SK-N-DZ (cell line): ENCODE measurements around the gene WNT9A.

ENCODE experiments used
- DNase-seq: peaks from one replicate; pipeline ENCODE4 v3.0.0-alpha.2; 2015; ENCODE audit warnings: low spot score

The WNT9A gene

GRCh38 chr1:227954163-227954850 lies 6.6 kb upstream of the WNT9A start:
- DNase-seq = no peak

- DNase-seq = no peak
These were observed 5.3 kb upstream of the WNT9A start for GRCh38 chr1:227953022-227953412.

GRCh38 chr1:227952374-227953021 lies 4.8 kb upstream of the WNT9A start:
- no peak for DNase-seq

- no peak for DNase-seq
These were observed 4.1 kb upstream of the WNT9A start for GRCh38 chr1:227951624-227952373.

- no peak for DNase-seq
These were observed 3.1 kb upstream of the WNT9A start for GRCh38 chr1:227950735-227951346.

- peak; percentile 1 for DNase-seq
These were observed 2.4 kb upstream of the WNT9A start for GRCh38 chr1:227949954-227950734.

- peak; percentile 1 for DNase-seq
These were observed 1.7 kb upstream of the WNT9A start for GRCh38 chr1:227949341-227949921.

- peak; percentile 1 for DNase-seq
These were observed 945 bp upstream of the WNT9A start for GRCh38 chr1:227948493-227949260.

GRCh38 chr1:227947386-227947675 lies 401 bp downstream of the WNT9A start:
- no peak for DNase-seq

GRCh38 chr1:227946624-227947385 lies 927 bp downstream of the WNT9A start:
- peak; percentile 41 for DNase-seq

- DNase-seq = no peak
These were observed 1.7 kb downstream of the WNT9A start for GRCh38 chr1:227945891-227946623.

GRCh38 chr1:227944931-227945890 lies 2.5 kb downstream of the WNT9A start:
- DNase-seq = no peak

GRCh38 chr1:227944090-227944930 lies 3.4 kb downstream of the WNT9A start:
- no peak for DNase-seq

- no peak for DNase-seq
These were observed 4.2 kb downstream of the WNT9A start for GRCh38 chr1:227943381-227944089.

- DNase-seq = no peak
These were observed 4.9 kb downstream of the WNT9A start for GRCh38 chr1:227942716-227943261.
